ENCODE measurements around the gene CYP4V2.

DNA sequence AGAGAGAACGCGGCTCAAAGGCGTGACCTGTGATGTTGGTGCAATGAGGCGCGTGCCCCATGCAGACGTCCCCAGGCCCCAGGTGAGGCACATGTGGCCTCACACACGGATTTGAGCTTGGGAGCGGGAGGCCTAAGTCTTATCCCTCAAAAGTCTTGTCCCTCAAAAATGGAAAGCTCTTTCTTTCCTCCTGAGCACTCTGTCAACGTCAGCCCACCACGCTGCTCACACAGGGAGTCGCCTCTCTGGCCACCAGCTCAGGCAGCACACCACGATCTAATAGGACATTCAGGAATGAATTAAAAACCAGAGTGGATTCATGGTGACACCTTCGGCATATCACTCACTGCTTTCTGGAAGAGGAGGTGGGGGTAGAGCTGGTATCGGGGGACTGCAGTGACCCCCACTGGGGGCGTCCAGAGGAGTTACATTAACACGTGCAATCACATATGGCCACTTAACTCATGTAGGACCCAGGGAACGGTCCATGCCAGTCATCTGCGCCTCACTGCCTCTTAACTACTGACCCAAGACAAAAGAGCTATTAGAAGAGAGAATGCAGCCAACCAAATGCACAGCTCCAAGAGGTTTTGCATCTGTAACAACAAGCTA is 21.9 kb upstream of the CYP4V2 start:
- TF ChIP-seq, protein P1, sequence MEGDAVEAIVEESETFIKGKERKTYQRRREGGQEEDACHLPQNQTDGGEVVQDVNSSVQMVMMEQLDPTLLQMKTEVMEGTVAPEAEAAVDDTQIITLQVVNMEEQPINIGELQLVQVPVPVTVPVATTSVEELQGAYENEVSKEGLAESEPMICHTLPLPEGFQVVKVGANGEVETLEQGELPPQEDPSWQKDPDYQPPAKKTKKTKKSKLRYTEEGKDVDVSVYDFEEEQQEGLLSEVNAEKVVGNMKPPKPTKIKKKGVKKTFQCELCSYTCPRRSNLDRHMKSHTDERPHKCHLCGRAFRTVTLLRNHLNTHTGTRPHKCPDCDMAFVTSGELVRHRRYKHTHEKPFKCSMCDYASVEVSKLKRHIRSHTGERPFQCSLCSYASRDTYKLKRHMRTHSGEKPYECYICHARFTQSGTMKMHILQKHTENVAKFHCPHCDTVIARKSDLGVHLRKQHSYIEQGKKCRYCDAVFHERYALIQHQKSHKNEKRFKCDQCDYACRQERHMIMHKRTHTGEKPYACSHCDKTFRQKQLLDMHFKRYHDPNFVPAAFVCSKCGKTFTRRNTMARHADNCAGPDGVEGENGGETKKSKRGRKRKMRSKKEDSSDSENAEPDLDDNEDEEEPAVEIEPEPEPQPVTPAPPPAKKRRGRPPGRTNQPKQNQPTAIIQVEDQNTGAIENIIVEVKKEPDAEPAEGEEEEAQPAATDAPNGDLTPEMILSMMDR (IDR thresholded peaks at IDR 0.05 in 8 of 11, conservative IDR thresholded peaks at IDR 0.05 in 3 of 11), result no peak
- TF ChIP-seq POLR2AphosphoS5 (IDR thresholded peaks at IDR 0.05) (no peak), POLR2A (IDR thresholded peaks at IDR 0.05) (no peak)

Data from spleen (tissue), 7 donors.